GM18507 (cell line): ENCODE results near the gene STX7.

Experiments
- DNase-seq: peaks from one replicate; pipeline ENCODE4 v3.0.0; 2011; ENCODE audit warnings: low read depth; ENCODE audit not compliant: insufficient read length; ENCODE audit errors: extremely low spot score
- FAIRE-seq: peaks from 2 replicates; lab custom pipeline; 2011; peaks lifted over from hg19 to GRCh38; lab: Jason Lieb, UNC

Gene STX7

GRCh38 chr6:132481189-132481588 lies 31.7 kb downstream of the STX7 start:
- FAIRE-seq, result peak; percentile 56
- no peak for DNase-seq

GRCh38 chr6:132479131-132479530 lies 33.8 kb downstream of the STX7 start:
- no peak for DNase-seq
- FAIRE-seq, result no peak

- FAIRE-seq (no peak), DNase-seq (no peak)
Measured at GRCh38 chr6:132478674-132479073, 34.2 kb downstream of the STX7 start.

- no peak for FAIRE-seq
- DNase-seq, result no peak
Measured at GRCh38 chr6:132478266-132478665, 34.6 kb downstream of the STX7 start.

- FAIRE-seq (no peak), DNase-seq (no peak)
Measured at GRCh38 chr6:132476688-132477087, 36.2 kb downstream of the STX7 start.

GRCh38 chr6:132475925-132476324 lies 37.0 kb downstream of the STX7 start:
- FAIRE-seq (no peak), DNase-seq (no peak)

- no peak for DNase-seq
- no peak for FAIRE-seq
Measured at GRCh38 chr6:132471787-132472186, 41.1 kb downstream of the STX7 start.

GRCh38 chr6:132466952-132467351 lies 46.0 kb downstream of the STX7 start:
- no peak for FAIRE-seq
- no peak for DNase-seq

- DNase-seq, result no peak
- peak; percentile 9 for FAIRE-seq
Measured at GRCh38 chr6:132465530-132466485, 47.1 kb downstream of the STX7 start.

GRCh38 chr6:132464538-132465256 lies 48.2 kb downstream of the STX7 start:
- no peak for DNase-seq

GRCh38 chr6:132461958-132462357 lies 51.0 kb downstream of the STX7 start:
- FAIRE-seq (no peak), DNase-seq (no peak)

More at GRCh38 chr6:132464538-132465256, 48.2 kb downstream of the STX7 start:
- no peak for FAIRE-seq

- no peak for FAIRE-seq
Measured at GRCh38 chr6:132459605-132459952, 53.3 kb downstream of the STX7 start.

GRCh38 chr6:132458887-132459604 lies 53.9 kb downstream of the STX7 start:
- DNase-seq (no peak), FAIRE-seq (no peak)

More at GRCh38 chr6:132459605-132459952, 53.3 kb downstream of the STX7 start:
- no peak for DNase-seq

- peak; percentile 95 for FAIRE-seq
- peak; percentile 37 for DNase-seq
Measured at GRCh38 chr6:132456700-132457143, 56.2 kb downstream of the STX7 start.

- DNase-seq (no peak), FAIRE-seq (no peak)
Measured at GRCh38 chr6:132446855-132447241, 66.1 kb downstream of the STX7 start.

GRCh38 chr6:132446141-132446854 lies 66.6 kb downstream of the STX7 start:
- no peak for FAIRE-seq
- DNase-seq, result no peak

- FAIRE-seq, result peak; percentile 58
Measured at GRCh38 chr6:132445201-132445951, 67.5 kb downstream of the STX7 start.

GRCh38 chr6:132443206-132443605 lies 69.7 kb downstream of the STX7 start:
- DNase-seq (no peak), FAIRE-seq (no peak)

More at GRCh38 chr6:132445201-132445951, 67.5 kb downstream of the STX7 start:
- no peak for DNase-seq

GRCh38 chr6:132430110-132430509 lies 82.8 kb downstream of the STX7 start:
- FAIRE-seq (no peak), DNase-seq (no peak)
